OCI-LY7 (cell line): ENCODE data around the gene CDH23.

Experiments
- CTCF ChIP-seq: fragments of 200-600 bp; sonication (generic); conservative IDR thresholded peaks from 2 replicates; pipeline ENCODE4 v1.5.1; 2014; ENCODE audit warnings: mild to moderate bottlenecking, antibody characterized with exemption, low read length, moderate library complexity, mixed read lengths
- EZH2phosphoT487 ChIP-seq: fragments of 200-600 bp; sonication (generic); IDR thresholded peaks from 2 replicates; pipeline ENCODE4 v1.6.1; 2018; ENCODE audit warnings: low read depth, borderline replicate concordance, mild to moderate bottlenecking, mixed run types, antibody characterized with exemption, low read length, moderate library complexity, mixed read lengths

GRCh38 chr10:71717551-71717951 lies 320.8 kb downstream of the CDH23 start:
- TF ChIP-seq CTCF, result no peak
- no peak for TF ChIP-seq EZH2phosphoT487
